Neural crest cell (in vitro differentiated cells): ENCODE measurements around the gene RIPPLY2. TPM values are rescaled to one million over a fixed set of nuclear protein-coding genes. Genes with fewer than 3 reads are reported as not detected.

ENCODE experiments used
- DNase-seq: peaks from one replicate; pipeline ENCODE4 v3.0.0; 2021; ENCODE audit warnings: low read depth, mixed read lengths, low spot score
- H3K27ac Mint-ChIP-seq: one replicate; pipeline ENCODE4 v1.8.0; 2021; ENCODE audit warnings: mild to moderate bottlenecking, mixed read lengths; ENCODE audit not compliant: unreplicated experiment
- H3K27me3 Mint-ChIP-seq: 2 replicates; pipeline ENCODE4 v1.8.0; 2021; ENCODE audit warnings: low read depth, mild to moderate bottlenecking, mixed read lengths
- H3K36me3 Mint-ChIP-seq: 2 replicates; pipeline ENCODE4 v1.8.0; 2021; ENCODE audit warnings: low read depth, mild to moderate bottlenecking, mixed read lengths
- H3K4me1 Mint-ChIP-seq: 2 replicates; pipeline ENCODE4 v1.8.0; 2021; ENCODE audit warnings: mixed read lengths
- H3K4me3 Mint-ChIP-seq: one replicate; pipeline ENCODE4 v1.8.0; 2021; ENCODE audit warnings: mild to moderate bottlenecking, mixed read lengths
- H3K9me3 Mint-ChIP-seq: 2 replicates; pipeline ENCODE4 v1.8.0; 2021; ENCODE audit warnings: mixed read lengths
- CTCF ChIP-seq: fragments of 200-600 bp; sonication (generic); conservative IDR thresholded peaks from 2 replicates; pipeline ENCODE4 v1.5.0; 2021; ENCODE audit warnings: antibody characterized with exemption, mild to moderate bottlenecking
- total RNA-seq: library from RNA; stranded (reverse); gene quantifications from 2 replicates; pipeline ENCODE4 v1.2.1, GENCODE V29; 2021

Gene RIPPLY2
- total RNA-seq, 1 donor from 2014 or later: 0.72 TPM

GRCh38 chr6:83838727-83839126, 14.4 kb upstream of the RIPPLY2 start:
- no peak overlapping the region for H3K27ac Mint-ChIP-seq
- no peaks in the 10 kb centered on the region for H3K36me3 Mint-ChIP-seq
- H3K9me3 Mint-ChIP-seq: peaks cover 7% of the 10 kb centered on the region
- DNase-seq: no peak
- H3K4me1 Mint-ChIP-seq: no peaks in the 10 kb centered on the region
- peaks cover 6% of the 10 kb centered on the region for H3K27me3 Mint-ChIP-seq
- H3K4me3 Mint-ChIP-seq: no peak overlapping the region
- TF ChIP-seq CTCF: no peak

GRCh38 chr6:83844170-83844569, 9.0 kb upstream of the RIPPLY2 start:
- no peaks in the 10 kb centered on the region for H3K9me3 Mint-ChIP-seq
- DNase-seq: no peak
- no peak overlapping the region for H3K27ac Mint-ChIP-seq
- H3K4me3 Mint-ChIP-seq: no peak overlapping the region
- no peak for TF ChIP-seq CTCF
- no peaks in the 10 kb centered on the region for H3K36me3 Mint-ChIP-seq
- no peaks in the 10 kb centered on the region for H3K4me1 Mint-ChIP-seq
- peaks cover 22% of the 10 kb centered on the region for H3K27me3 Mint-ChIP-seq

GRCh38 chr6:83846291-83846690, 6.9 kb upstream of the RIPPLY2 start:
- Mint-ChIP-seq H3K27me3 (peaks cover 44% of the 10 kb centered on the region), H3K9me3 (no peaks in the 10 kb centered on the region), H3K36me3 (no peaks in the 10 kb centered on the region), H3K4me3 (no peak overlapping the region), H3K27ac (no peak overlapping the region), H3K4me1 (no peaks in the 10 kb centered on the region)
- TF ChIP-seq CTCF: no peak
- DNase-seq: no peak

GRCh38 chr6:83847179-83847578, 6.0 kb upstream of the RIPPLY2 start:
- no peak for TF ChIP-seq CTCF
- Mint-ChIP-seq H3K36me3 (no peaks in the 10 kb centered on the region), H3K27me3 (peaks cover 51% of the 10 kb centered on the region), H3K9me3 (no peaks in the 10 kb centered on the region), H3K27ac (no peak overlapping the region), H3K4me1 (no peaks in the 10 kb centered on the region), H3K4me3 (no peak overlapping the region)
- DNase-seq: no peak

GRCh38 chr6:83849127-83849526, 4.0 kb upstream of the RIPPLY2 start:
- peaks cover 69% of the 10 kb centered on the region for H3K27me3 Mint-ChIP-seq
- H3K4me3 Mint-ChIP-seq: no peak overlapping the region
- no peak for DNase-seq
- H3K27ac Mint-ChIP-seq: no peak overlapping the region
- H3K4me1 Mint-ChIP-seq: peaks cover 6% of the 10 kb centered on the region
- no peak for TF ChIP-seq CTCF
- H3K36me3 Mint-ChIP-seq: no peaks in the 10 kb centered on the region
- H3K9me3 Mint-ChIP-seq: no peaks in the 10 kb centered on the region

- Mint-ChIP-seq H3K4me3 (no peak overlapping the region), H3K27me3 (peaks cover 74% of the 10 kb centered on the region), H3K9me3 (no peaks in the 10 kb centered on the region), H3K4me1 (peaks cover 9% of the 10 kb centered on the region), H3K27ac (no peak overlapping the region), H3K36me3 (no peaks in the 10 kb centered on the region)
- DNase-seq: no peak
- no peak for TF ChIP-seq CTCF
Measured at GRCh38 chr6:83849610-83850009, 3.5 kb upstream of the RIPPLY2 start.
